HEK293 (cell line): ENCODE results near the gene SLF1.

Experiments used
- CTCF ChIP-seq: fragments of 450-650 bp; formaldehyde crosslinking; IDR thresholded peaks from 2 replicates; pipeline ENCODE4 v1.5.1; 2016; ENCODE audit warnings: missing biosample characterization, missing genetic modification characterization
- SALL2 ChIP-seq: fragments of 450-650 bp; formaldehyde crosslinking; IDR thresholded peaks from 2 replicates; pipeline ENCODE4 v1.5.0; 2017; ENCODE audit warnings: missing biosample characterization, mild to moderate bottlenecking, missing genetic modification characterization, borderline replicate concordance
- ZBTB11 ChIP-seq: fragments of 450-650 bp; formaldehyde crosslinking; conservative IDR thresholded peaks from 2 replicates; pipeline ENCODE4 v1.5.1; 2016; ENCODE audit warnings: low read depth, missing biosample characterization, missing genetic modification characterization
- ZNF112 ChIP-seq: fragments of 450-650 bp; formaldehyde crosslinking; IDR thresholded peaks from 2 replicates; pipeline ENCODE4 v1.5.0; 2017; ENCODE audit warnings: missing biosample characterization, missing genetic modification characterization
- ZNF18 ChIP-seq: fragments of 450-650 bp; formaldehyde crosslinking; IDR thresholded peaks from 2 replicates; pipeline ENCODE4 v1.5.1; 2016; ENCODE audit warnings: missing biosample characterization, missing genetic modification characterization
- ZNF433 ChIP-seq: fragments of 450-650 bp; formaldehyde crosslinking; IDR thresholded peaks from 2 replicates; pipeline ENCODE4 v1.5.1; 2016; ENCODE audit warnings: missing biosample characterization, missing genetic modification characterization, low read depth
- ZNF660 ChIP-seq: fragments of 450-650 bp; IDR thresholded peaks from 2 replicates; pipeline ENCODE4 v1.5.1; 2018; ENCODE audit warnings: missing biosample characterization, mild to moderate bottlenecking, missing genetic modification characterization
- ZNF704 ChIP-seq: fragments of 450-650 bp; formaldehyde crosslinking; IDR thresholded peaks from 2 replicates; pipeline ENCODE4 v1.5.1; 2016; ENCODE audit warnings: missing biosample characterization, missing genetic modification characterization

DNA sequence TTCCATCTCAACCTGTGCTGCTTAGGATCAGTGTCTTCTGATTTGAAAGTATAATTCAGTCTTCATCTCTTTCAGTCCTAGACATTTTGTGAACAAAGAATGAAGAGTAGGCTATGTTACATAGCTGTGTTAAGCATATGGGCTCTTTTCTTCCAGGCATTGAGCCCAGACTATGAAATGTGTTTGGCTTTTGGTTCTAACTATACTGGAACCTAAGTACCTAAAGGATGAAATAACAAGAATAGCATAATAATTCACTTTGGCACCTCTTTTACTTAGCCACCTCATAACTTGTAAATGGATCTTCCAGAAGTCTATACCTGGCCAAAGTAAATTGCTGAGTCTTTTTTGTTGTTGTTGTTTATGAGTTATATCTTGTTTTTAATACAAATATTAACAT lies 71.4 kb downstream of the SLF1 start:
- TF ChIP-seq SALL2 (tag by site-specific recombination): no peak
- TF ChIP-seq ZNF112 (tag by site-specific recombination): no peak
- no peak for TF ChIP-seq CTCF (tag by site-specific recombination)
- no peak for TF ChIP-seq ZNF660 (tag by site-specific recombination)
- TF ChIP-seq ZBTB11 (tag by site-specific recombination): no peak
- TF ChIP-seq ZNF18 (tag by site-specific recombination): no peak
- no peak for TF ChIP-seq ZNF433
- no peak for TF ChIP-seq ZNF704
